OCI-M2 (cell line): Measurements from ENCODE around the gene GHDC.

Source experiments
- DNase-seq: peaks from one replicate; lab custom pipeline; 2025; ENCODE audit not compliant: unreplicated experiment; lab: John Stamatoyannopoulos, UW

The GHDC gene

GRCh38 chr17:42183741-42184711 is 10.3 kb downstream of the GHDC start:
- DNase-seq, result no peak

GRCh38 chr17:42182927-42183734 is 11.2 kb downstream of the GHDC start:
- DNase-seq, result no peak

- DNase-seq, result no peak
These were observed 12.5 kb downstream of the GHDC start for GRCh38 chr17:42181851-42182207.

GRCh38 chr17:42180922-42181850 is 13.1 kb downstream of the GHDC start, which contains the start of gene KCNH4:
Gene KCNH4 (minus strand): TSS chr17:42181142. CDS start chr17:42180945, 197 bp downstream.
- peak; percentile 56 for DNase-seq

- no peak for DNase-seq
These were observed 13.8 kb downstream of the GHDC start for GRCh38 chr17:42180411-42180921.

GRCh38 chr17:42179911-42180410 is 14.3 kb downstream of the GHDC start:
- DNase-seq, result no peak

GRCh38 chr17:42179335-42179734 is 15.0 kb downstream of the GHDC start:
- no peak for DNase-seq

GRCh38 chr17:42178817-42179216 is 15.5 kb downstream of the GHDC start:
- no peak for DNase-seq

- DNase-seq, result no peak
These were observed 16.6 kb downstream of the GHDC start for GRCh38 chr17:42177684-42178083.

GRCh38 chr17:42174126-42174783 is 20.0 kb downstream of the GHDC start:
- DNase-seq, result no peak

- no peak for DNase-seq
These were observed 22.5 kb downstream of the GHDC start for GRCh38 chr17:42171831-42172230.

- DNase-seq, result no peak
These were observed 24.9 kb downstream of the GHDC start for GRCh38 chr17:42169351-42169750.

- no peak for DNase-seq
These were observed 26.5 kb downstream of the GHDC start for GRCh38 chr17:42167807-42168206.

- DNase-seq, result no peak
These were observed 28.0 kb downstream of the GHDC start for GRCh38 chr17:42166196-42166763.

- no peak for DNase-seq
These were observed 28.5 kb downstream of the GHDC start for GRCh38 chr17:42165751-42166150.

- no peak for DNase-seq
These were observed 30.4 kb downstream of the GHDC start for GRCh38 chr17:42163696-42164407.

GRCh38 chr17:42163113-42163512 is 31.2 kb downstream of the GHDC start:
- DNase-seq, result no peak

GRCh38 chr17:42160531-42160910 is 33.8 kb downstream of the GHDC start:
- DNase-seq, result no peak
